GM23248 (cell line): ENCODE results near the gene DOK6. TPM values are rescaled to one million over a fixed set of nuclear protein-coding genes. Genes with fewer than 3 reads are reported as not detected.

Experiments used
- DNase-seq: peaks from one replicate; pipeline ENCODE4 v3.0.0-alpha.2; 2015
- H2AFZ ChIP-seq: fragments of 200-600 bp; sonication (generic); 2 replicates; pipeline ENCODE4 v1.6.1; 2016; ENCODE audit warnings: antibody characterized with exemption
- H3F3A ChIP-seq: fragments of 200-600 bp; sonication (generic); 2 replicates; pipeline ENCODE4 v1.6.1; 2016; ENCODE audit warnings: mild to moderate bottlenecking, antibody characterized with exemption, mixed run types; ENCODE audit not compliant: insufficient read depth
- H3K27ac ChIP-seq: fragments of 200-600 bp; sonication (generic); 2 replicates; pipeline ENCODE4 v1.5.1; 2016; ENCODE audit warnings: mild to moderate bottlenecking
- H3K27me3 ChIP-seq: fragments of 200-600 bp; sonication (generic); replicated peaks from 2 replicates; pipeline ENCODE4 v1.6.1; 2016; ENCODE audit warnings: mild to moderate bottlenecking; ENCODE audit not compliant: insufficient read depth
- H3K36me3 ChIP-seq: fragments of 200-600 bp; sonication (generic); 2 replicates; pipeline ENCODE4 v1.6.1; 2016; ENCODE audit warnings: low read depth, mild to moderate bottlenecking
- H3K4me1 ChIP-seq: fragments of 200-600 bp; sonication (generic); 2 replicates; pipeline ENCODE4 v1.6.1; 2016; ENCODE audit warnings: mild to moderate bottlenecking; ENCODE audit not compliant: insufficient read depth
- H3K4me2 ChIP-seq: fragments of 200-600 bp; sonication (generic); one replicate; pipeline ENCODE4 v1.6.1; 2016; ENCODE audit warnings: mild to moderate bottlenecking; ENCODE audit not compliant: unreplicated experiment
- H3K4me3 ChIP-seq: fragments of 200-600 bp; sonication (generic); 2 replicates; pipeline ENCODE4 v1.5.1; 2016; ENCODE audit warnings: mild to moderate bottlenecking
- H3K79me2 ChIP-seq: fragments of 200-600 bp; sonication (generic); 2 replicates; pipeline ENCODE4 v1.6.1; 2016; ENCODE audit warnings: mild to moderate bottlenecking; ENCODE audit not compliant: insufficient read depth
- H3K9ac ChIP-seq: fragments of 200-600 bp; sonication (generic); 2 replicates; pipeline ENCODE4 v1.6.1; 2016; ENCODE audit warnings: mild to moderate bottlenecking
- H3K9me2 ChIP-seq: fragments of 200-600 bp; sonication (generic); 2 replicates; pipeline ENCODE4 v1.6.1; 2016; ENCODE audit warnings: mixed run types, mild to moderate bottlenecking, moderate library complexity; ENCODE audit not compliant: insufficient read depth
- H3K9me3 ChIP-seq: fragments of 200-600 bp; sonication (generic); one replicate; pipeline ENCODE4 v1.6.1; 2017; ENCODE audit warnings: low read depth
- H4K20me1 ChIP-seq: fragments of 200-600 bp; sonication (generic); 2 replicates; pipeline ENCODE4 v1.6.0; 2016; ENCODE audit not compliant: insufficient read depth
- EZH2 ChIP-seq: fragments of 200-600 bp; sonication (generic); IDR thresholded peaks from 2 replicates; pipeline ENCODE4 v1.6.1; 2018; ENCODE audit warnings: antibody characterized with exemption, mild to moderate bottlenecking; ENCODE audit not compliant: insufficient read depth, poor library complexity, severe bottlenecking
- EZH2phosphoT487 ChIP-seq: fragments of 200-600 bp; sonication (generic); IDR thresholded peaks from 2 replicates; pipeline ENCODE4 v1.6.1; 2018; ENCODE audit warnings: antibody characterized with exemption, moderate library complexity, mild to moderate bottlenecking, low read depth; ENCODE audit not compliant: insufficient read depth
- WGBS, 2 experiments: methylation state at CpG; one replicate each; pipeline ENCODE4 v1.1.6; 2015 to 2017; ENCODE audit warnings: low lambda C conversion rate in 2 of 2, low coverage in 1 of 2; ENCODE audit errors: missing lambda C conversion rate in 2 of 2; 5-methylcytosine and 5-hydroxymethylcytosine counted together
- in situ Hi-C: fragments of 300-500 bp; cut with MboI; formaldehyde crosslinking; loops from 2 replicates; pipeline ENCODE4 v1.15.0; 2020
- polyA plus RNA-seq: library from polyadenylated mRNA; unstranded; fragments of >200 nt; fragmentation: Nextera tagmentation; extraction: Ambion mirVana; gene quantifications from 2 replicates; pipeline ENCODE4 v1.2.1, GENCODE V29; 2016
- total RNA-seq: library from RNA; depleted of rRNA; stranded (reverse); fragments of >200 nt; shearing (Covaris generic); gene quantifications from 2 replicates; pipeline ENCODE4 v1.2.3, GENCODE V29; 2014

The DOK6 gene
- total and polyA plus RNA-seq, 2 experiments from 2014 or later = 1.1 to 5.2 TPM

- Histone ChIP-seq H3K27ac (no peak overlapping the region), H2AFZ (no peak overlapping the region), H3K27me3 (no peaks in the 10 kb centered on the region), H3K4me2 (no peak overlapping the region), H3K9ac (no peak overlapping the region), H3F3A (peaks cover 13% of the 10 kb centered on the region), H3K4me3 (no peak overlapping the region), H3K4me1 (peaks cover 24% of the 10 kb centered on the region), H3K9me2 (no peaks in the 10 kb centered on the region; the same call in 1 of the 2 replicates), H3K9me3 (no peaks in the 10 kb centered on the region), H3K79me2 (no peaks in the 10 kb centered on the region), H4K20me1 (no peaks in the 10 kb centered on the region), H3K36me3 (no peaks in the 10 kb centered on the region)
- no peak for DNase-seq
- in situ Hi-C loops = no loop called here
- no peak for TF ChIP-seq EZH2phosphoT487
- no peak for TF ChIP-seq EZH2
Observed at GRCh38 chr18:69790649-69791048, 390.0 kb downstream of the DOK6 start.

GRCh38 chr18:69795791-69796190, 395.1 kb downstream of the DOK6 start:
- TF ChIP-seq EZH2 = no peak
- no peak for TF ChIP-seq EZH2phosphoT487

GRCh38 chr18:69804776-69805501, 404.3 kb downstream of the DOK6 start:
- Histone ChIP-seq H3K36me3 (no peaks in the 10 kb centered on the region), H3K27ac (no peak overlapping the region), H3K9me3 (no peaks in the 10 kb centered on the region), H3K79me2 (no peaks in the 10 kb centered on the region), H3K27me3 (no peaks in the 10 kb centered on the region), H3K9ac (no peak overlapping the region), H4K20me1 (no peaks in the 10 kb centered on the region), H3K4me3 (no peak overlapping the region), H3K9me2 (no peaks in the 10 kb centered on the region), H3K4me1 (no peaks in the 10 kb centered on the region), H2AFZ (no peak overlapping the region), H3K4me2 (no peak overlapping the region), H3F3A (no peaks in the 10 kb centered on the region)
- no peak for DNase-seq
- WGBS, 2 experiments = 95 to 97% methylated on average over 5 of the region's 5 CpGs
- in situ Hi-C loops = no loop called here
- no peak for TF ChIP-seq EZH2phosphoT487
- TF ChIP-seq EZH2 = no peak

More at GRCh38 chr18:69795791-69796190, 395.1 kb downstream of the DOK6 start:
- H3K79me2 ChIP-seq = no peaks in the 10 kb centered on the region
- H3K9me3 ChIP-seq = no peaks in the 10 kb centered on the region
- H3F3A ChIP-seq = no peaks in the 10 kb centered on the region
- 53 to 59% methylated on average over 5 of the region's 5 CpGs for WGBS, 2 experiments
- H2AFZ ChIP-seq = peak overlapping the region; percentile 63
- H3K9me2 ChIP-seq = no peaks in the 10 kb centered on the region
- 0 out of 2 replicates have a peak, but pooled peaks cover 7% of the 10 kb centered on the region for H3K4me1 ChIP-seq
- no peak overlapping the region for H3K4me2 ChIP-seq
- DNase-seq = peak; percentile 47
- no peaks in the 10 kb centered on the region for H3K36me3 ChIP-seq
- no peak overlapping the region for H3K4me3 ChIP-seq
- H4K20me1 ChIP-seq = no peaks in the 10 kb centered on the region
- H3K9ac ChIP-seq = no peak overlapping the region
- H3K27ac ChIP-seq = no peak overlapping the region
- in situ Hi-C loops = no loop called here
- no peaks in the 10 kb centered on the region for H3K27me3 ChIP-seq

- WGBS, 2 experiments = 59 to 77% methylated on average over 2 of the region's 2 CpGs
- no peaks in the 10 kb centered on the region for H3K9me3 ChIP-seq
- H4K20me1 ChIP-seq = no peaks in the 10 kb centered on the region
Observed at GRCh38 chr18:69808399-69808798, 407.7 kb downstream of the DOK6 start.

More at GRCh38 chr18:69808399-69808798, 407.7 kb downstream of the DOK6 start:
- H3F3A ChIP-seq = no peaks in the 10 kb centered on the region
- no peak overlapping the region for H3K4me3 ChIP-seq
- H3K4me2 ChIP-seq = no peak overlapping the region
- H3K27me3 ChIP-seq = no peaks in the 10 kb centered on the region
- H3K27ac ChIP-seq = no peak overlapping the region
- no peak for TF ChIP-seq EZH2phosphoT487
- TF ChIP-seq EZH2 = no peak
- H3K79me2 ChIP-seq = no peaks in the 10 kb centered on the region
- H2AFZ ChIP-seq = no peak overlapping the region
- in situ Hi-C loops = no loop called here
- H3K9ac ChIP-seq = no peak overlapping the region
- no peaks in the 10 kb centered on the region; the same call in 1 of the 2 replicates for H3K9me2 ChIP-seq
- no peaks in the 10 kb centered on the region for H3K4me1 ChIP-seq
- H3K36me3 ChIP-seq = no peaks in the 10 kb centered on the region
- DNase-seq = no peak
